ENCODE data around the gene MDN1.
"Not testable (repeated sequence)": the region's sequence is repeated elsewhere in the genome, so short reads cannot be mapped to it uniquely, and the experiment has no call there.

Gene MDN1

DNA sequence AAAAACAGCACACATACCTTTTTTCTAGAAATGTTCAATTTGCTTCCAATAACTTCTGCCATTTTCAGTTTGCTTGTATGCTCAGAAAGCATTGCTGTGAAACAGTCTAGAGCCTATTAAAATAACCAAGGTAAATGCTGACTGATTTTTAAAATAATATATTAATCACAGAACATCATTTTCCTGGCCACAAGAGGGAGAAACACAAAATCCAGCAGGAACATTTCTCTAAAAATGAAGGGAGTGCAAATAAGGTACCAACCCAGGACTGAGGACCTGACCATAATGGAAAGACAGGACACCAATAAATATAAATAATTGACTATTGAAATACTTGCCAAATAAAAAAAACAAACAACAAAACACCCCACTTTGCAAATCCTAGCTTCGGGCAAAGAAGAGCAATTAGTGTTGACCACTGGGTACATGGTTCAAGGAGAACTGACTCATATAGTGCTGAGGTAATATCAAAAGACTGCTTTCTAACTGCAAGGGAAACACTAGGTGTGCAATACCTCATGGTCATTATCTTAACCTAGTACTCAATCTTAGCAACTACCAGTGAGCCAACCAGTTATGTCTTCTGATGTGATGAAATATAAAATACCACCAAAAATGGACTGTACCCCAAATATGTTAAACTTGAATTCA is 42.9 kb downstream of the MDN1 start:
- DNase-seq (ENCODE audit: low read depth, low spot score) = no peak

DNA sequence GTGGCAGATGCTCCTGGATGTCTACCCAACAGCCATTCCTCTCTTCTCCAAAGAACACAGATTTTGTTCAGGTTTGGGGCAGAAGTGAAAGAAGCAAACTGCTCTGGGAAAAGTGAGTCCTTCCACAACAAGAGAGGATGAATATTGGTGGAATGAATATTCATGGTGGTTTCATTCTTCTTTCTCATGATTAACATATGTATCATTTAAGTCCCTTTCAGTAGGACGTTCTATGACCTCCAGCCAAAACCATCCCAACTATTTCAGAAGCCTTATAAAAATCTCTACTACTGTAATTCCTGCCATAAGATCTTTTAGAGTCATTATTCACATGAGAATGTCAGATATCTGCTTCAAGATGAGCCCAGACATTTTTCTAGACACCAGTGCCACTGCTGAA is 44.4 kb downstream of the MDN1 start:
- no peak for DNase-seq (ENCODE audit: low read depth, low spot score)

GRCh38 chr6:89769572-89769971 is 50.0 kb downstream of the MDN1 start:
- DNase-seq (ENCODE audit: low read depth, low spot score) = no peak

DNA sequence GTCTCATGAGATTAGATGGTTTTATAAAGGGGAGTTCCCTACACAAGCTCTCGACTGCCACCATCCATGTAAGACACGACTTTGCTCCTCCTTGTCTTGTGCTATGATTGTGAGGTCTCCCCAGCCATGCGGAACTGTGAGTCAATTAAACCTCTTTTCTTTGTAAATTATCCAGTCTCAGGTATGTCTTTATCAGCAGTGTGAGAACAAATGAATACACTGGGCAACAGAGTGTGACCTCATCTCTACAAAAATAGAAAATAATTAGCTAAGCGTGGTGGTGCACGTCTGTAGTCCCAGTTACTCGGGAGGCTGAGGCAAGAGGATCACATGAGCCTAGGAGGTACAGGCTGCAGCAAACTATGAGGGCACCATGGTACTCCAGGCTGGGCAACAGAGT is 51.3 kb downstream of the MDN1 start:
- no peak for DNase-seq (ENCODE audit: low read depth, low spot score)

- DNase-seq (ENCODE audit: low read depth, low spot score) = no peak
Measured at GRCh38 chr6:89763550-89763949, 56.0 kb downstream of the MDN1 start.

GRCh38 chr6:89758830-89759229 is 60.8 kb downstream of the MDN1 start:
- no peak for DNase-seq (ENCODE audit: low read depth, low spot score)

DNA sequence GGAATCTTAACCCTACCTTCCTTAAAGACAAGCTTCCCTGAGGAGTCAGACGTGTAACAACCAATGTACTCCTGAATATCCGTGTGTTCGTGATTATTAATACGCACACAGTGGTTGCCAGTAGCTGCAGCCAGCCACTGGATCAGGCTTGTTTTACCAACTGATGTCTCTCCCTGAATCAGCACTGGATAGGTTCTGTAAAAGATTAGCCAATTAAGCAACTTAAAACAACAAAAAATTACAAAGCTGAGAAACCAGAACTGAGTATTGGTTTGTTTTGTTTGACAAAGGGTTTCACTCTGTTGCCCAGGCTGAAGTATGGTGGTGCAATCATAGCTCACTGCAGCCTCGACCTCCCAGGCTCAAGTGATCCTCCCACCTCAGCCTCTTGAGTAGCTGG is 69.3 kb downstream of the MDN1 start:
- no peak for DNase-seq (ENCODE audit: low read depth, low spot score)

GRCh38 chr6:89749918-89750317 is 69.7 kb downstream of the MDN1 start:
- DNase-seq (ENCODE audit: low read depth, low spot score) = no peak

DNA sequence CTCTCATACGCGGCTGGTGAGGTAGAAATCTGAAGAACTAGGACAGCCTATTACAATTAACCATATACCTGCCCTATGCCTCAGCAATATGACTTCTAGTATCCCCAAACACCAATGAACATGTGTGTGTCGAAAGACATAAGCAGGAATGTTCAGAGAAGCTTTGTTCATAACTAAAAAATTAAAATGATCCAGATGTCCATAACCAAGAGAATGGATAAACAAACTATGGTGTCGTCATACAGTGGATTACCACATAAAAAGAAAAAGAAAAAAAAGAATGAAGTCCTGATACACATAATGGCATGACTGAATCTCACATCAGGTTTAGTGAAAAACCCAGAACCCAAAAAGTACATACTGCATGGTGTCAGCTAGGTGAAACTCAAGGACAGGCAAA is 73.9 kb downstream of the MDN1 start:
- DNase-seq (ENCODE audit: low read depth, low spot score) = no peak

DNA sequence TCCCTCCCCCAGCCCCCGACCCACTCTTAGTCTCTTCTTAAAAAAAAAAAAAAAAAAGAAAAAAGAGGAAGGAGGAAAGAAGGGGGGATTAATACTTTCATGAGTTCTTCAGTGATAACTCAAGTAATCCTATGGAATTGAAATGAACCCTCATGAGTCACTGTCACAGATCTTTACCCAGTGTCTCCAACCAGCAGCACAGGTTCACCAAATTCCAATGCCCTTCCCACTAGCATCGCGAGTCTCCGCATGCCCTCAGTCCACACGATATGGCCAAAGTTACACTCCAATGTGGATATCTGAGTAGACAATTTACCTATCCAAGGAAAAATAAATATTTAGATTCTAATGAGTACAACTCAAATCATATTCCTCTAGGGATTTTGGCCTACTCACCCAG is 74.5 kb downstream of the MDN1 start:
- DNase-seq (ENCODE audit: low read depth, low spot score) = no peak

DNA sequence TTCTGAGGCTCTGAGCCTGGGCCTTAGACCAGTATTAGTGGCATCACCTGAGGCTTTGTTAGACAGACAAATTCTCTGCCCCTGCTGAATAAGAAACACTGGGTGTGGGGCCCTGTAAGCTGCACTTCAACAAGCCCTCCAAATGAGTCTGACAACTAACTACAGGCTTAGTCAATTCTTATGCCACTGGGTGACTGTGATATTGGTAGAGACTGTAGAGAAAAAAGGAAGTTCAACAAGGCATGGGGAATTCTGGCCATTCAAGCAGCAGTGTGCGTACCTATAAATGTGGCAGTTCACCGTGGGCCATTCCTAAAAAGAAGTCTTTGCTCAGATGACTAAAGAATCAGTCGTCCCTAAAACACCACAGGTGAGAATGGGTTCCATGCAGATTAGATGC is 82.7 kb downstream of the MDN1 start:
- no peak for DNase-seq (ENCODE audit: low read depth, low spot score)

- no peak for DNase-seq (ENCODE audit: low read depth, low spot score)
Measured at GRCh38 chr6:89734526-89734925, 85.1 kb downstream of the MDN1 start.

DNA sequence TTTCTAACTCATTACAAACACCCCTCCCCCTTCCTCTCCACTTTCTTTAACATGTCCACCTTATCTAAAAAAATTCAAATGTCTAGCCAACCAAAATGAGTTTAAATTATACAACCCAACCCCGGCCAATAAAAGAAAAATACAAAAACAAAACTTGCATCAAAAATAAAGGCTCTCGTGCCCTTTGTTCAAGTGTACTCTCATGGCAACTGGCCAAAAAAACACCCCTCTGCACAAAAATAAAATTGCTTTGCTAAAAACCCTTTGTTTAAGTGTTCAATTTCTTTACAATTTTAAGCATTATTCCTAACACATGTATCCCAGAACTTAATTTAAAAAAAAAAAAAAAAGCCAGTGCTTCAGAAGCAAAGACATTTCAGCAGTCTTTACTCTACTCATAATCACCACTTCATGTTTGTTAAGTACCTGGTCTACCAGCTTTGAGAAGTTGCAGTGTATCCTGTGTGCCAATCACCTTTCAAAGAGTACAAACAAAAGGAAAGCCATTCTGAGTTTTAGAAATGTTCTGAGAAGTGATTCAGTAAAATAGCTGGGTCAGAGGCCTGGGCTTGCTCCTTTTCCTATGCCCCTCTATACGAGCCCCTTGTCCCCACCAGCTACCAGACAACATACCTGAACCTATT is 87.5 kb downstream of the MDN1 start:
- DNase-seq (ENCODE audit: low read depth, low spot score) = no peak

GRCh38 chr6:89731262-89731661 is 88.3 kb downstream of the MDN1 start:
- not testable (repeated sequence) for DNase-seq (ENCODE audit: low read depth, low spot score)

GRCh38 chr6:89729818-89730217 is 89.8 kb downstream of the MDN1 start:
- DNase-seq (ENCODE audit: low read depth, low spot score) = no peak

DNA sequence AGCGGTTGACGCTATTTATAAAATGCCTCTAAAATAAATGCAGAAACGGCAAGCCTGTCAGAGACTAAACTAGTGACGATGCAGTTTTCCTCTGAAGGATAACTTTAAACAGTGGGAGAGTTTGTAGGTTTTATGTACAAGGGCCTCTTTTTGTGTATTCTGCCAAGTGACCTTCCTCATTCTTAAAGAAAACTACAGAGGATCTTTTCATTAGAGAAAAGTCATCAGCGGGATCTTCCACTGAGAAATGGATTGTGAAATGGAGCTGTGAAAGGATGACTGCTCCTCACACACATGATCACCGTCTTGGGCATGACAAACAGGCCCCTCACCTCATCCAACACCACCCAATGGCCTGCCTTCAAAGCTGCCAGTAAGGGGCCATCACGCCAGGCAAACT is 92.1 kb downstream of the MDN1 start:
- no peak for DNase-seq (ENCODE audit: low read depth, low spot score)

DNA sequence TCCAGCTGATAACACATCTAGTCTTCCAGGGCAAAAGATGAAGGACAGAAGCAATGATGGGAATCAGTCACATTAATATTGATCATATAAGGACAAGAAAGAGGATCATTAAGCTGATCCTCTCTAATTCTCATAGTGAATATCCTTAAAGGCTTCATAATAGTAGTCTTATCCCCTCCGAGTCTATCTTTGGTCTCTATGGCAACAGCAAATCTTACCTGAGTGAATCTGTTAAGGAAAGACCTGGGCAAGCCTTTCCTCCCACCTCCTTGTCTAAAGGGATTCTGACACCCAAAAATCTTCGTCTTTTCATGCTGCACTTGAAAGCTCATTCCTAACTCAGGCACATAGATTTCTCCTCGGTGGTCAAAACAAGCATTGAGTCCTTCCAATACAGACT is 94.6 kb downstream of the MDN1 start:
- no peak for DNase-seq (ENCODE audit: low read depth, low spot score)

DNA sequence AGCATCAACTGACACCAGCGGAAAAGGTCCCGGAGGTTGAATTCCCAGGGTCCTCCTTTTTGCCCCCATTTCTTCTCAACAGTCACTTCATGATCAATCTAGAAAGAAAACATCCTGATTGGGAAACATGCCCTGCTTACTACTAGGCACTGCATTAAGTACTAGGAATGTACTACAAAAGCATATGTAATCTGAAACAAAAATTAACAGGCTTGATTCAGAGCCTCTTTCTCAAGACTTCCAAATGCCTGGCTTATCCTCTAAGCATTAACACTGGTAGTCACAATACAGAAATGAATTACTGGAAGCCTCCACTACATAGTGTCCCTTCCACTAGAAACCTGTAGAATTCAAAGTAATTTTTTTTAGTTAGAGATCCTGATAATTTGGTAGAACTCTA is 96.5 kb downstream of the MDN1 start:
- DNase-seq (ENCODE audit: low read depth, low spot score) = no peak

DNA sequence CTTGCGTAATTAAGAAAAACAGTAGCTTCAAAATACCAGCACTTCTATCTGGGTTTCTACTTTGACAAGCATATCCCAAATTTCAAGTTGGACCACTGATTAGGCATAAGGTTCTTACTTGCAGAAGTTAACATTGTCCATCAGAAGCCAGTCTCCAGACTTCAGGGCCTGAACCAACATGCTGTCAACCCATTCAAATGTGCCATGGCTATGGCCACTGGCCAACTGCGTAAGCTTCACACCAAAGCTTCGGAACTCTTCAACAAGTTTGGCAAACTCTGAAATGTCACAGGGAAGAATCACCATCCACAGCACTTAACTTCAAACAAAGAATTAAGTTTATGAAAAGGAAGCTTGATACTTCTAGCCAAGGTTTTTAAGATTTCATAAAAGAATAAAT is 103.1 kb downstream of the MDN1 start:
- DNase-seq (ENCODE audit: low read depth, low spot score) = no peak

DNA sequence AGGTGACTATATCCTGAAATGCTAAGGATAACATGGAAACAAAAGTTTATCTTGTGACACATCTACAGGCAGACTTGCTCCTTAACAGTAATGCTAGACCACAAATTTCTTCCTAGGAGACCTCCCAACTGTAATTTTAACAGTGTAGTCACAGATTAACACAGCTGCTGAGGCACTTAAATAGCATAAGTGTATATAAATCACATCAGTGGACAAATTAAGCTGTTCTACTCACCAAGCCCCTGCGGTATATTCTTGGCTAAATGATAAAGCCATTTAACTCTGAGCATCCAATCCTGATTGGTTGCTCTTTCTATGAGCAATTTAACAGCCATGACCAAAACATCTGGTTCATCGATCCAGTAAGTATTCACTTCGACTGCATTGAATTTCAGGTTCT is 107.8 kb downstream of the MDN1 start:
- DNase-seq (ENCODE audit: low read depth, low spot score) = no peak

DNA sequence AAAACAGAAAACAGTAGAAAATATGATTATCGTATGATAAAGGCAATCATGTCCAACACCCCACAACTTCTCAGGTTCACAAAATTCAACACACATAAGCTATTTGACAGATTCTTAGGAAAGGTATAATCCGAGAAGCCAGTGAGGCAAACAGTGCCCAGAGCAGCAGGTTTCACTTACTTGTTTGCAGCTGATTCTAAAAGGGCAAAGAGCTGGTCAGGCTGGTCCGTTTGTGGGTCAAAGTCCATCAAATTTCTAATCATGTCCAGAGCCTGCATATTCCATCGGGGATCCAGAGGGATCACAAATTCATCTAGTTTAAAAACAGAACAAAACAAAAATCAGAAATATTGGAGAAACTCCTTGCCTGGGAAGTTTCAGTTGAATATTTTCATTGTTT is 111.3 kb downstream of the MDN1 start:
- DNase-seq (ENCODE audit: low read depth, low spot score) = no peak

- DNase-seq (ENCODE audit: low read depth, low spot score) = no peak
Measured at GRCh38 chr6:89707766-89708165, 111.8 kb downstream of the MDN1 start.

- DNase-seq (ENCODE audit: low read depth, low spot score) = no peak
Measured at GRCh38 chr6:89706121-89706520, 113.5 kb downstream of the MDN1 start.

- DNase-seq (ENCODE audit: low read depth, low spot score) = no peak
Measured at GRCh38 chr6:89703292-89703691, 116.3 kb downstream of the MDN1 start.
